HCT116 (cell line): Measurements from ENCODE around the gene STAMBP. TPM values are rescaled to one million over a fixed set of nuclear protein-coding genes. Genes with fewer than 3 reads are reported as not detected.

Source experiments
- ATAC-seq: fragments of 200-7000 bp; cut with Tn5 transposase; 2 replicates; pipeline ENCODE4 v1.9.1; 2020; ENCODE audit warnings: mild to moderate bottlenecking, moderate library complexity
- BruUV-seq: library from RNA; stranded (reverse); fragments of 400-500 nt; replicated peaks from 2 replicates; lab custom pipeline; 2021; lab: Mats Ljungman, UMichigan
- CTCF ChIA-PET: fragments of 300-600 bp; sonication (Branson Sonifier 250); formaldehyde crosslinking; loops from one replicate; lab custom pipeline; 2021; ENCODE audit warnings: antibody characterized with exemption; lab: Charles Lee
- POLR2A ChIA-PET: fragments of 300-600, 350-600 bp; sonication (Branson Sonifier 250); formaldehyde crosslinking; loops from one replicate; lab custom pipeline; 2021; ENCODE audit warnings: antibody characterized with exemption; lab: Charles Lee
- RAD21 ChIA-PET, 2 experiments: fragments of 300-600 bp; sonication (Branson Sonifier 250); formaldehyde crosslinking; loops; one replicate each; lab custom pipeline; 2023; ENCODE audit warnings: low total read pairs in 2 of 2; ENCODE audit not compliant: uncharacterized antibody in 2 of 2, unreplicated experiment in 2 of 2, low non-redundant PET in 1 of 2; lab: Charles Lee
- DNase-seq: peaks from one replicate; pipeline ENCODE4 v3.0.0-alpha.2; 2010; ENCODE audit warnings: low read depth, low spot score
- H2AFZ ChIP-seq: fragments of 200-600 bp; shearing (Covaris generic), sonication (generic); 2 replicates; pipeline ENCODE4 v1.6.1; 2017; ENCODE audit warnings: low read depth, mixed run types, mixed read lengths, antibody characterized with exemption, low read length; ENCODE audit not compliant: poor library complexity, severe bottlenecking
- H3K27ac ChIP-seq: 2 replicates; pipeline ENCODE4 v1.5.1; 2012; ENCODE audit warnings: low read depth, low read length
- H3K27me3 ChIP-seq: fragments of 200-600 bp; sonication (generic); 2 replicates; pipeline ENCODE4 v1.6.1; 2016; ENCODE audit warnings: mixed run types, low read length, mixed read lengths; ENCODE audit not compliant: insufficient read depth
- H3K36me3 ChIP-seq, 2 experiments: fragments of 200-500 bp in 1 of 2; fragments of 200-600 bp in 1 of 2; sonication (Bioruptor generic) in 1 of 2; sonication (generic) in 1 of 2; 2 replicates each; pipeline versions ENCODE4 v1.5.1 to v1.6.1; 2014 to 2016; ENCODE audit warnings: low read length in 2 of 2, inconsistent platforms in 1 of 2, mixed read lengths in 1 of 2, mixed run types in 1 of 2; ENCODE audit not compliant: insufficient read depth in 2 of 2, control insufficient read depth in 1 of 2
- H3K4me1 ChIP-seq, 2 experiments: fragments of 200-600 bp in 1 of 2; sonication (generic) in 1 of 2; 2 replicates each; pipeline versions ENCODE4 v1.5.1 to v1.6.1; 2012 to 2017; ENCODE audit warnings: low read length in 2 of 2, inconsistent platforms in 1 of 2, mild to moderate bottlenecking in 1 of 2, mixed read lengths in 1 of 2, mixed run types in 1 of 2, moderate library complexity in 1 of 2; ENCODE audit not compliant: insufficient read depth in 2 of 2, control insufficient read depth in 1 of 2
- H3K4me2 ChIP-seq: fragments of 200-600 bp; sonication (generic); 2 replicates; pipeline ENCODE4 v1.6.1; 2017; ENCODE audit warnings: mixed run types, low read length, mixed read lengths
- H3K4me3 ChIP-seq, 2 experiments: fragments of 200-600 bp in 1 of 2; sonication (generic) in 1 of 2; replicated peaks in 1 of 2; 2 replicates each; pipeline ENCODE4 v1.5.1; 2011 to 2016; ENCODE audit warnings: low read length in 2 of 2, control low read depth in 1 of 2, low read depth in 1 of 2, mild to moderate bottlenecking in 1 of 2, mixed read lengths in 1 of 2, mixed run types in 1 of 2
- H3K79me2 ChIP-seq: fragments of 200-600 bp; sonication (generic); 2 replicates; pipeline ENCODE4 v1.6.1; 2017; ENCODE audit warnings: mild to moderate bottlenecking, mixed run types, low read length, moderate library complexity, mixed read lengths; ENCODE audit not compliant: insufficient read depth
- H3K9ac ChIP-seq: fragments of 200-600 bp; sonication (generic); 2 replicates; pipeline ENCODE4 v1.6.1; 2016; ENCODE audit warnings: low read length, mixed read lengths
- H3K9me2 ChIP-seq: fragments of 200-600 bp; sonication (generic), shearing (Covaris generic); 2 replicates; pipeline ENCODE4 v1.6.1; 2017; ENCODE audit warnings: mixed run types, mild to moderate bottlenecking, moderate library complexity; ENCODE audit not compliant: insufficient read depth
- H3K9me3 ChIP-seq, 2 experiments: fragments of 200-500 bp in 1 of 2; fragments of 200-600 bp in 1 of 2; sonication (Bioruptor generic) in 1 of 2; sonication (generic) in 1 of 2; 2 replicates each; pipeline ENCODE4 v1.6.1; 2014 to 2017; ENCODE audit warnings: low read length in 2 of 2, mixed read lengths in 2 of 2, inconsistent platforms in 1 of 2, low read depth in 1 of 2, mild to moderate bottlenecking in 1 of 2, mixed run types in 1 of 2, moderate library complexity in 1 of 2; ENCODE audit not compliant: control insufficient read depth in 1 of 2, insufficient read depth in 1 of 2
- H4K20me1 ChIP-seq: fragments of 200-600 bp; sonication (generic), shearing (Covaris generic); 2 replicates; pipeline ENCODE4 v1.6.1; 2017; ENCODE audit warnings: mixed run types, mild to moderate bottlenecking, moderate library complexity; ENCODE audit not compliant: insufficient read depth
- CEBPB ChIP-seq: IDR thresholded peaks from 2 replicates; pipeline ENCODE4 v1.6.1; 2012; ENCODE audit warnings: low read depth
- CTCF ChIP-seq, 3 experiments: fragments of 200-600 bp in 1 of 3; sonication (generic) in 1 of 3; IDR thresholded peaks in 2 of 3; conservative IDR thresholded peaks in 1 of 3; 2 replicates each; pipeline ENCODE4 v1.5.1; 2012 to 2017; ENCODE audit warnings: low read depth in 2 of 3, low read length in 2 of 3, antibody characterized with exemption in 1 of 3, borderline replicate concordance in 1 of 3, control low read depth in 1 of 3, mild to moderate bottlenecking in 1 of 3, mixed read lengths in 1 of 3, mixed run types in 1 of 3, moderate library complexity in 1 of 3; ENCODE audit not compliant: insufficient read depth in 1 of 3
- EGR1 ChIP-seq: IDR thresholded peaks from 2 replicates; pipeline ENCODE4 v1.6.1; 2012; ENCODE audit warnings: low read depth
- ELF1 ChIP-seq: IDR thresholded peaks from 2 replicates; pipeline ENCODE4 v1.6.1; 2012; ENCODE audit warnings: low read depth, borderline replicate concordance
- FOSL1 ChIP-seq: IDR thresholded peaks from 2 replicates; pipeline ENCODE4 v1.6.1; 2012; ENCODE audit warnings: low read depth
- POLR2A ChIP-seq: IDR thresholded peaks from 2 replicates; pipeline ENCODE4 v1.7.0; 2011; ENCODE audit warnings: borderline replicate concordance; ENCODE audit not compliant: insufficient read depth, insufficient read length; ENCODE audit errors: extremely low read depth
- RAD21 ChIP-seq: IDR thresholded peaks from 2 replicates; pipeline ENCODE4 v1.6.1; 2012; ENCODE audit warnings: low read depth, mild to moderate bottlenecking
- SIN3A ChIP-seq: IDR thresholded peaks from 2 replicates; pipeline ENCODE4 v1.6.1; 2012; ENCODE audit warnings: low read depth
- SRF ChIP-seq: IDR thresholded peaks from 2 replicates; pipeline ENCODE4 v1.6.1; 2012; ENCODE audit warnings: low read depth
- ZBTB33 ChIP-seq: IDR thresholded peaks from 2 replicates; pipeline ENCODE4 v1.6.1; 2011; ENCODE audit warnings: mild to moderate bottlenecking, low read length, moderate library complexity; ENCODE audit not compliant: insufficient replicate concordance; ENCODE audit errors: extremely low read depth
- ZFX ChIP-seq: fragments of 450-650 bp; IDR thresholded peaks from 2 replicates; pipeline ENCODE4 v1.6.1; 2017
- ZNF274 ChIP-seq: fragments of 200-500 bp; sonication (Bioruptor generic); IDR thresholded peaks from 2 replicates; pipeline ENCODE4 v1.6.1; 2014; ENCODE audit warnings: mild to moderate bottlenecking, low read depth, low read length, inconsistent platforms
- intact Hi-C: fragments of 100-400 bp; cut with micrococcal nuclease; formaldehyde crosslinking; loops from 2 replicates; pipeline ENCODE4 v1.10.0; 2022
- total RNA-seq: library from RNA; stranded (reverse); gene quantifications from one replicate; pipeline ENCODE4 v1.2.1, GENCODE V29; 2021; ENCODE audit not compliant: unreplicated experiment

The STAMBP gene
- total RNA-seq, 1 experiment from 2014 or later: 45.2 TPM

GRCh38 chr2:73888388-73888787, 59.6 kb downstream of the STAMBP start (continued):
- no peak for TF ChIP-seq ZFX
- TF ChIP-seq ZNF274: no peak
- TF ChIP-seq RAD21: no peak

- H3K36me3 ChIP-seq: no peaks in the 10 kb centered on the region
- no peak for TF ChIP-seq FOSL1
- no peak for TF ChIP-seq SRF
- no peak for TF ChIP-seq CEBPB
- TF ChIP-seq POLR2A: no peak
- no peak for TF ChIP-seq ZBTB33
- no peak for TF ChIP-seq EGR1
- no peak for TF ChIP-seq ELF1
- TF ChIP-seq CTCF (IDR thresholded peaks at IDR 0.05 in 2 of 3, conservative IDR thresholded peaks at IDR 0.05 in 1 of 3; ENCODE audit: borderline replicate concordance in 1 of 3, insufficient read depth in 1 of 3, low read depth in 2 of 3, low read length in 2 of 3): no peak
- TF ChIP-seq SIN3A: no peak
- TF ChIP-seq, all 23 proteins: peak for 0
- Histone ChIP-seq H2AFZ (no peak overlapping the region), H3K27ac (no peak overlapping the region), H3K27me3 (no peaks in the 10 kb centered on the region), H4K20me1 (no peaks in the 10 kb centered on the region), H3K9me2 (no peaks in the 10 kb centered on the region), H3K4me2 (no peak overlapping the region), H3K79me2 (no peaks in the 10 kb centered on the region), H3K4me1 (peaks cover 0 to 9% of the 10 kb centered on the region in 2 experiments; a peak in 1 of 4 replicates), H3K4me3 (no peak overlapping the region), H3K9ac (no peak overlapping the region), H3K9me3 (no peaks in the 10 kb centered on the region)
- ChIA-PET CTCF (no interaction called here), RAD21 (no interaction called here), POLR2A (no interaction called here)
- no TSS peak for BruUV-seq
- intact Hi-C loops: no loop called here
- no peak for ATAC-seq
- DNase-seq: no peak
These were observed 60.4 kb downstream of the STAMBP start for GRCh38 chr2:73889206-73889605.
